Measurements from ENCODE around the gene CCDC154.

DNA sequence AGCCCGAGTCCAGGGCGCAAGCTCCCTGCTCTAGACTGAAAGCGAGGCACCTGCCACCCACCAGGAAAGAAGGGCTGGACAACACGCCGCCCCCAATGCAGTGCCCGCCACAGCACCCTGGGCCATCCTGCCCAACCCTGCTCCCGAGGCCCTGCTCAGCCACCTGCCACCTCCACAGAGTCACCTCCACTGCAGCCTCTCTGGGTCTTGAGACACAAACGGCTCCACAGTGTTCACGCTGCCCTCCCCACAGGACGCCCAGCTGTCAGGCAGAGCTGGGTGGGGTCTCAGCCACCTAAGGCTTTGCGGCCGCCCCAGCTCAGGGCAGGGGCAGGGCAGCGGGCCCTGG lies 21.2 kb upstream of the CCDC154 start:
- TF ChIP-seq, protein P1, sequence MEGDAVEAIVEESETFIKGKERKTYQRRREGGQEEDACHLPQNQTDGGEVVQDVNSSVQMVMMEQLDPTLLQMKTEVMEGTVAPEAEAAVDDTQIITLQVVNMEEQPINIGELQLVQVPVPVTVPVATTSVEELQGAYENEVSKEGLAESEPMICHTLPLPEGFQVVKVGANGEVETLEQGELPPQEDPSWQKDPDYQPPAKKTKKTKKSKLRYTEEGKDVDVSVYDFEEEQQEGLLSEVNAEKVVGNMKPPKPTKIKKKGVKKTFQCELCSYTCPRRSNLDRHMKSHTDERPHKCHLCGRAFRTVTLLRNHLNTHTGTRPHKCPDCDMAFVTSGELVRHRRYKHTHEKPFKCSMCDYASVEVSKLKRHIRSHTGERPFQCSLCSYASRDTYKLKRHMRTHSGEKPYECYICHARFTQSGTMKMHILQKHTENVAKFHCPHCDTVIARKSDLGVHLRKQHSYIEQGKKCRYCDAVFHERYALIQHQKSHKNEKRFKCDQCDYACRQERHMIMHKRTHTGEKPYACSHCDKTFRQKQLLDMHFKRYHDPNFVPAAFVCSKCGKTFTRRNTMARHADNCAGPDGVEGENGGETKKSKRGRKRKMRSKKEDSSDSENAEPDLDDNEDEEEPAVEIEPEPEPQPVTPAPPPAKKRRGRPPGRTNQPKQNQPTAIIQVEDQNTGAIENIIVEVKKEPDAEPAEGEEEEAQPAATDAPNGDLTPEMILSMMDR (conservative IDR thresholded peaks at IDR 0.05) = no peak
- TF ChIP-seq ZFX (IDR thresholded peaks at IDR 0.05) = no peak

All from C4-2B (cell line).